HG03521 (cell line): ENCODE data around the gene MRPL38.

Experiments
- ATAC-seq: cut with Tn5 transposase; IDR thresholded peaks from one replicate; pipeline ENCODE4 v1.9.1; 2021; ENCODE audit warnings: mild to moderate bottlenecking, moderate library complexity; ENCODE audit not compliant: unreplicated experiment

The MRPL38 gene

DNA sequence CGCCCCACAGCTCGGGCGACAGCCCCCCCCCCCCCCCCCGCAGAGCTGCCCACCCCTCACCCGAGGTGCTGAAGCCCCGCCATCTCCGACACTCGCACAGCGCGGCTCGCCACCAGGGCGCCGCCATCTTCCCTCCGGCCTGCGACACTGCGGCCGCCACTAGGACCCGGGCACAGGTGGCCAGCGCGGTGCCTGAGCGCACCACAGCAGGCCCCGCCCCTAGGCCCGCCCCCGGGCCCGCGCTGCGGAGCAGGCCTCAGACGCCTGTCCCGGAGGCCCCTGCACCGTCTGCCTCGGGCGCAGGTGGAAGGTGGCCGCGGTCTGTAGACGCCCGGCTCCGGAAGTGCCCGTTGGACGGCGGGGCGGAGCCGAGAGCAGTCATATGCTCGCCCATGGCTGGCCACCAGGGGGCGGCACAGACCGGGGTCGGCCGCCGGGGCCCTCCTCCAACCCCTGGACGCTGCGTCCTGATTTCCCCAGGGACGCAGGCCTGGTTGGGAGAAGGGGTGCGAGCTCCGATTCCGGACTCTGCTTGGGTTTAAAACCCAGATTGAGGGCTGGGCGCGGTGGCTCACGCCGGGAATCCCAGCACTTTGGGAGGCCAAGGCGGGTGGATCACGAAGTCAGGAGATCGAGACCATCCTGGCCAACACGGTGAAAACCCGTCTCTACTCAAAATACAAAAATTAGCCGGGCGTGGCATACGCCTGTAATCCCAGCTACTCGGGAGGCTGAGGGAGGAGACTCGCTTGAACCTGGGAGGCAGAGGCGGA is at the start of gene MRPL38:
TSS of gene MRPL38 (minus strand) at position 136 of the 773 bp plus-strand sequence. CDS start at position 127, 9 bp downstream.
- ATAC-seq, result peak; percentile 93

GRCh38 chr17:75950855-75951554 is 46.3 kb upstream of the MRPL38 start:
- ATAC-seq, result no peak

DNA sequence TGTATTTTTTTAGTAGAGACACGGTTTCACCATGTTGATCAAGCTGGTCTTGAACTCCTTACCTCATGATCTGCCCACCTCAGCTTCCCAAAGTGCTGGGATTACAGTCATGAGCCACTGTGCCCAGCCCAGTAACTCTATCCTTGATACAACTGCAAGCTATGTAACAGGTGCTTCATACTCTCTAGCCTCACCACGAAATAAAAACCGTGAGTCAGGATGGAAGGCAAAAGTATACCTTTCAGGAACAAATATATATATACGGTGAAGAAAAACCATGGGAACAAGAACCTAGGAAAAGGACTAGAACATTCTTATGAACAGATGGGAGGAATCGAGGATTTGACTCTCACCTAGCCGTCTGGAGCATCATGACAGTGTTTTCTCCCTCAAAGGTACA is 45.7 kb upstream of the MRPL38 start:
- no peak for ATAC-seq

GRCh38 chr17:75945211-75945610 is 40.5 kb upstream of the MRPL38 start:
- no peak for ATAC-seq

GRCh38 chr17:75943491-75943890 is 38.8 kb upstream of the MRPL38 start:
- no peak for ATAC-seq

- no peak for ATAC-seq
Observed at GRCh38 chr17:75942473-75942872, 37.8 kb upstream of the MRPL38 start.

DNA sequence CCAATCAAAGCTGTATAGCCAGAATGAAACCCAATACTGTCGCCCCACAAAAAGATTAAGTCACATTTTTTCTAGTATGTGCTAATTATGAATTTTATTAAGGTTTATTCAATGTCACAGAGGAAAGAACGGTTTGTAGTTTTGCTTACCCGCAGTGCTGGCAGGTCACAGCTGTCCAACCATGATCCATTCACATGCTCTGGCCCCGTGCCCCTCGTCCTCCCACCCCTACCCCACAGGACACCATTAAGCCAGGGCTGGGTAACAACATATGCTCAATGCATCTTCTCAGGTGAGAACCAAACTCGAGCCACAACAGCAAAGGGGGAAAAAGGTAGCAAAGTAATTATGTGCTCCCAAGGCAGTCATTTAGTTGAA is 36.7 kb upstream of the MRPL38 start:
- ATAC-seq, result no peak

DNA sequence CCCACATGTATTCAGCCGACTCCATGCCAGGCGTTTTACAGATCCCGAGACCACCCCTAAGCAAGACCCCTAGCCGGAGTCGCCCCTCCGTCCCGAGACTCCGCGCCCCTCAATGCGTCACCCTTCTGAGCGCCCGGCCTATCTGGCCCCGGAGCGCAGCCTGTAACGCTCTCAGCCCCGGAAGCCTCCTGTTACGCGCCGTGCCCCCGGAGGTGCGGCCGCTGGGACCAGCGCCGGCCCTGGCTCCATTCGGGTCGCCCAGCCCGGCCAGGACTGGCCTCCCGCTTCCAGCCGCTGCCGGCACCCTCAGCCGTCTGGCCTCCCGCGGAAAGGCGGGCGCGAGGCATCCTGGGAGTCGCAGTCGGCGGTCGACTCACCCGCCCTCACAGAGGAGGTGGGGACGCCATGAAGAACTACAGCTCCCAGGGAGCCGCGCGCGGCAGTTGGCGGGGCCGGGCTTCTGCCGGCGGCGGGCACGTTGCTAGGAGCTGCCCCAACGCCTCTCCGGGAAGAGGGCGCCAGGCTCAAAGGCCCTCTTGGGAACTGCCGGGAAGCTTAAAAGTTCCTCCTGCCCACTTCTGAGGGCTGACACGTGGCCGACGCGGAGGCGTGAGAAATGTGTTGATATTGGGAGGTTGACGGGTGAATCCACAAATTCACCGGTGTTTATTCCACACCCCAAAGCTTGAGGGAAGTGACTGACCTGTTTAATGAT is 36.2 kb upstream of the MRPL38 start, which contains the start of gene FBF1:
TSS of gene FBF1 (minus strand) at position 316 of the 715 bp plus-strand sequence. CDS start 2,893 bp downstream, outside the sequence.
- ATAC-seq, result peak; percentile 96

- ATAC-seq, result no peak
Observed at GRCh38 chr17:75937652-75938051, 33.0 kb upstream of the MRPL38 start.

DNA sequence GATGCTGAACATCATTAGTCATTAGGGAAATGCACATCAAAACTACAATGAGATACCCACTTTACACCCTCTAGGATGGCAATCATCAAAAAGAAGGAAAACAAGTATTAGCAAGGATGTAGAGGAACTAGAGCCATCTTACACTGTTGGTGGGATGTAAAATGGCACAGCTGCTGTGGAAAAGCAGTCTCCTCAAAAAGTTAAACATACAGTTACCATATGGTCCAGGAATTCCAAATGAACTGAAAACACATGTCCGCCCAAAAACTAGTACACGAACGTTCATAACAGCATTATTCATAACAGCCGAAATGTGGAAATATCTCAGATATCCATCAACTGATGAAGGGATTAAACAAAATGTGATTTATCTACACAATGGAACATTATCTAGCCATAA is 29.1 kb upstream of the MRPL38 start:
- ATAC-seq, result no peak

DNA sequence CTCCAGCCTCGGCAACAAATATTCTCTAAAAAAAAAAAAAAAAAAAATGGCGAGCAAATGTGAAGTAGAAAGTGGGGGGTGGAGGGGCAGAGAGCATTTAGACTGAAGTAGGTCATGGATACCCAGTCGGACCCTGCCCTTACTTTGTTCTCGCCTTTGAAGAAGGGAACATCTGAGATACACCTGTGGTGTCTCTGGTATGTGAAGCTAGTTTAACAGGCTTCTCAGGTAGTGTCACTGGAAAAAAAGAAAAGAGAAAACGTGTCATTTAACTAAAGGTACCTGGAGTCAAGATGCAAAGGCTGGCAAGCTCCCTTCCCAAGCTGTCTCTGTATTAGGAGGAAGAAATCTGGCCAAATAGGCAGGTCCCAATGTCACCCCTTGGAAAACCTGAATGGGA is 28.2 kb upstream of the MRPL38 start:
- no peak for ATAC-seq

GRCh38 chr17:75931062-75931461 is 26.4 kb upstream of the MRPL38 start:
- no peak for ATAC-seq

DNA sequence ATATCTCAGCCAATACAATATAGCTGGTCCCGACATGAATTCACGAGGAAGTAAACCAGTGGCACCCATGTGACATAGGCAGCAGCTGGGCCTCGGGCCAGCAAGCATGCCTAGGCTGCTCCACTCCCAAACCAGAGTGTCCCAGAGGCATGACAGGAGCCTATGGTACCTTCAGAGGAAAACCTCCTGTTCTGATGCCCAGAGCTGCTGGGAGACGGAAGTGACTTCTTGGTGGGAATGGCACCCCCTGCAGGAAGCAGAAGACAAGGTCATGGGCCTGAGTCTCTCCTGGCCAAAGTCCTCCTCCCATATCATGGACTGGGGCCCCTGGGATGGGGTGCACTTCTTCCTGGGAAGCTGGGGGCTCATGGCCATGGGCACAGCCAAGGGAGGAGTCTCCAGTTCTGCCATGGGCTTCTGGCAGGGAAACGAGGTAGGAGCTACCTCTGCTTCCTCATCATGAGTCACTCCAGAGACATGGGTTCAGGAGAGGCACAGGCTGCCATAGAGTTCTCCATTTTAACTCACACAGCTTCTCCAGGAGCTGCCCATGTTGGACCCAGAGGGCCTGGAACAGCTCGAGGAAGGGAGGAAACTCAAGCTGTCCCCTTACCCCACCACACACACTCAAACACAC is 22.7 kb upstream of the MRPL38 start:
- no peak for ATAC-seq

DNA sequence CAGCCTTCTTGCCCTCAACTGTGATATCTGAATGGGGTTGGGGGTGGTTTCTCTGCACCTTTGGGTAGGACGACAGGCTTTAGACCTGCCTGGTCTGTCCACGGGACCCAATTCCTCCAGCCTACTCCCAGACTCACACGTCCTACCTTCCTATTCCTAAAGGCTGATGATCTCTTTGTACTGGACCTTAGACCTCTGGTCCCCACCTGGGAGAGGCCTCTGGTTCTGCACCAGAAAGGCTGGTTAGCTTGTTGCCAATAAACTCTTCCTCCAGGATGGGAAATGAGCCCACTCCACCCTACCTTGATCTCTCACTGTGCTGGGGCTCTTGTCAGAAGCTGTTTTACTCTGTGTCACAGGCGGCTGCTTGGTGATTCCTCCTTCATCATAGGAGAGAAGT is 21.8 kb upstream of the MRPL38 start:
- ATAC-seq, result no peak

GRCh38 chr17:75925912-75926311 is 21.2 kb upstream of the MRPL38 start:
- no peak for ATAC-seq

DNA sequence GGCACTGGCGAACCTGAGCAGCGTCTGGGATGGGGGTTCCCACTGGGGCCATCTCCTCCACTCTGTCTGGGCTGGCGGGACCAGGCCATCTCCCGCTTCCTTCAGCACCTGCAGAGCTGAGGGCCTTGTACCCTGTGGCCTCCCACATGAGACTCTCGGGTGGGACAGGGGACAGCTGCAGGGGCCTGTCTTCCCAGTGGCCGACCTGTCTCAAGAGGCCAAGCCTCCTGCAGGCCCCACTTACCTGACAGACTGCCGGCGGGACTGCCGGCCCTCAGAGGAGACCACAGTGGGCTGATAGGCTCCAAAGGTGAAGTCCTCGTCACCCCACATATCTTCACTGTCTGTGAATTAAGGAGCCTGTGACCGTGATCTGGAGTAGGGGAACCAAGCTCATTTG is 20.4 kb upstream of the MRPL38 start:
- no peak for ATAC-seq

DNA sequence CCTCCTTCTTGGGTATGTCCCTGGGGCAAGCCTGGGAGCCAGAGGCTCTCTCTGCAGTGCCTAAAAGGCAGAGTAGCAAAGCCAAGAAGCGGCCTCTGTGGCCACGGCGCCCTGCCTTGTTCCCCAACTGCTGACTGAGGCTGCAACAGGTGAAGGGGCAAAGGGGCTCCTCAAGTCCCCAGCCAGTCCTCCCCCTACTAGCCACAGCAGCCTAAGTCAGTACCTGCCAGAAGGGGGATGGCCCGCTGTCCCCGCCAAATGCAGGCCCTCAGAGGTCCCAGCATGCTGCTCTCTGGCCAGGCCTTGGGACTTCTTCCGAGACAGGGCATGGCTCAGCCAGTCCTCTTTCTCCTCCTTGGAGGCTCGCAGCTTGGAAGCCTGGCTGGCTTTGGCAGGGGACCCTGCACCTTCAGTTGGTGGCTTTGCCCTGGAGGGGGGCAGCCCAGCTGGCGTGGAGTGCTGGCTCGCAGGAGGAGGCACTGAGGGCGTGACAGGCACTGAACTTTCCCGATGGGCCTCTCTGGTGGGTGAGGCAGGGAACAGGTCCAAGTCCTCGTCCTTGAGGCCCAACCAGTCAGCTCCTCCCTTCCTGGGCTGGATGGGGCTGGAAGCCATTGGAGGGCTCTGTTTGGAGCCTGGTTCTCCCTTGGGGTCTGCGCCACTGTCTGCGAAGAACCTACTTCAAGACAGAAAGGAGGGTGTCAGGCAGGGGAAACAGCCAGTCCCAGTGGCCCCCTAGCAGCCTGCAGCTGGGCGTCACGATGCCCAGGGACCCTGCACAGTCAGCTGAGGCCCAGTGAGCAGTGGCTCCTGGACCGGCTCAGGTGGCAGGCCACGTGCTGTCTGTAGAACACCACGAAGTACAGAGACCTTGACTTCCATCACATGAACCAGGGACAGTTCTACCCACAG is 18.5 kb upstream of the MRPL38 start:
- no peak for ATAC-seq

DNA sequence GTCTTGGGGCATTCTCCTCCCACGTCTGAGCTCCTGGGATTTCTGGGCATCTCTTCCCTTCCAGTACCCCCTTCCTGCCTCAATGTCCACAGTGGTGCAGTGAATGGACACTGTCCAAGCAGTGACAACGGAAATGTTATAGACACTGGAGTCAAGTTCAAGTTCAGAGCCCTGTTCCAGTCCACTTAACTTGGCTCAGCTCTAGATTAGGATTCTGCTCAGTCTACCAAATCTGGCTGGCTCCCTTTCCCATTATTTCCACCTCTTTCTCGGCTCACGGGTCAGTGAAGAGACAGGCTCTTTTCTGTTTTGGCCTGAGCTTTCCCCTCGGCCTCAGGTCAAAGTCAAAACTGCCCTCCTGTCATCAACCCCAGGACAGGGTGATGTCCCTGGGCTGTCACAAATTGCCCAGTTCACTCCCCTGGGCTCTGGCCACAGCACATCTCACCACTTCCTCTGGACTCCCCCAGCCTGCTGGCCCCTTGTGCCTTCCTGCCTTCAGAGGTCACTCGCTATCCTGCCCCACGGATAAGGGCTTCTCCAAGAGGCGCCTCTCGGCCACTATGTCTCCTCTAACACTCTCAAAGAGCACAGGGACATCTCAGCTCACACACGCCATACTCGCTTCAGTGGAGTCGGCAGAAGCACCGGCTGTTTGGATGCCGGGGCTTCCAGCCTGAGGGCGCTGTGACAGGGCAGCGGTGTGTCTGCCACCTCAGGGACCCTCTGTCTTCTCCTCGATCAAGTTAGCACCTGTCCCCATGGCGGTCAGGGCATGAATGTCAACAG is 17.7 kb upstream of the MRPL38 start:
- ATAC-seq, result no peak

DNA sequence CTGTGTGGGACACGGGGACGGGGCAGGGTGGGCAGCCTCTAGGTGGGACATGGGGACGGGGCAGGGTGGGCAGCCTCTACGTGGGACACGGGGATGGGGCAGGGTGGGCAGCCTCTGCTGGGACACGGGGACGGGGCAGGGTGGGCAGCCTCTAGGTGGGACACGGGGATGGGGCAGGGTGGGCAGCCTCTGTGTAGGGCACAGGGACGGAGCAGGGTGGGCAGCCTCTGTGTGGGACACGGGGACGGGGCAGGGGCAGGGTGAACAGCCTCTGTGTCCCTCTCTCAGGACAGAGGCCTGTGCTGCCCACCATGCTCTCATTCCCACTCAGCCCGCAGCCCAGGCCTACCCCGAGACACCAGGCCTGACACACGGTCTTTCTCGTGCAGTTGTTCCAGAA is 16.9 kb upstream of the MRPL38 start:
- ATAC-seq, result no peak
